NCI-H1048 (cell line): ENCODE results near the gene C19orf25.
"Not testable (repeated sequence)": the region's sequence is repeated elsewhere in the genome, so short reads cannot be mapped to it uniquely, and the experiment has no call there.

Experiments
- DNase-seq: peaks from one replicate; lab custom pipeline; 2025; lab: John Stamatoyannopoulos, UW

Gene C19orf25

DNA sequence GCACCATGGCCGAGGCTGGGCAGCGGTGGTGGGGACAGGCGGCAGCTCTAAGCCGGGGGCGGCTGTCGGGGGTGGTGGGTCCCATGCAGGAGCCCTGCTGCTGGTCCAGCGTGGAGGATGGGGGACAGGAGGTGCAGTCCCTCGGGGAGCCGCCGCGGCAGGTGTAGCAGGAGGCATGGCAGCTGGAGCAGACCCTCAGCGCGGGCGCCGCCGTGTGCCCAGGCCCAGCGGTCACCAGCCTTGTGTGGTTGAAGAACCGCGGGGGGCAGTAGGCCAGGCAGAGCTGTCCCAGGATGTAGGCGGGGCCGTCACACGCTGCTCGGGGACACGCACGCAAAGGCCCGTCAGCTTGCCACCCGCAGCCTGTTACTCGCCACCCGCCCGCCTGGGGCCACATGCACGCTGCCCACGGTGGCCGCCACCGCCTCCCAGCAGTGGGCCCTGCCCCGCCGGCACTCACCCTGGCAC, 2.9 kb upstream of the C19orf25 start:
- DNase-seq, result no peak

DNA sequence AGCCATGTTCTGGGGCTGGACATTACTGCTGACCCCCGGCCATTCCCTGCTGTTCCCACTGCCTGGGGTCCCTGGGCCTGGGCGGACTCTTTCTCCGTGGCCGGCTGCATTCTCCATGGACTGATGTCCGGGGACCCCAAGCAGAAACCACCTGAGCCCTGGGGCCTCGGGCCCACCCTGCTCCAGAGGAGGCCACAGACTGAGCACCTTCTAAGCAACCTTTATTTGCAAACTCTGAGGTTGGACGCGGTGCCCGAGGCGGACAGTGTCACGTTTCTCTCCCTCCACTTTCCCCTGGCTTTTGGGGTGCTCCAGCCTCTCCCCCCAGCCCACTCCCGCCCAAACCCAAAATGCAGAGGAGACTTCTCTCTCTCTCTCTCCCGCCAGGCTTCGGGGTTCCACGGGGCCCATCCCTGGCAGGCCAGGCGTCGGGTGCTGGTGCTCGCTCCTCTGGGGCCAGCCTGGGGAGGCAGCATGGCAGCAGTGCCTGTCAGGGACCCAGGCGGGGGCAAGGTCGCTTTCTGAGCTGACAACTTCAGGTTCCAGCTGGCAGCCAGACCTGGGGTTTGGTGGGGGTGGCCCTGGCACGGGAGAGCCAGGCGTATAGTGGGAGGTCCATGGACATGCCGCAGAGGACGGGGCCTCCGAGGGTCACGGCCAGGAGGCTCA, 2.3 kb upstream of the C19orf25 start:
- no peak for DNase-seq

- DNase-seq, result not testable (repeated sequence)
These were observed 2.0 kb downstream of the C19orf25 start for GRCh38 chr19:1477056-1477455.

DNA sequence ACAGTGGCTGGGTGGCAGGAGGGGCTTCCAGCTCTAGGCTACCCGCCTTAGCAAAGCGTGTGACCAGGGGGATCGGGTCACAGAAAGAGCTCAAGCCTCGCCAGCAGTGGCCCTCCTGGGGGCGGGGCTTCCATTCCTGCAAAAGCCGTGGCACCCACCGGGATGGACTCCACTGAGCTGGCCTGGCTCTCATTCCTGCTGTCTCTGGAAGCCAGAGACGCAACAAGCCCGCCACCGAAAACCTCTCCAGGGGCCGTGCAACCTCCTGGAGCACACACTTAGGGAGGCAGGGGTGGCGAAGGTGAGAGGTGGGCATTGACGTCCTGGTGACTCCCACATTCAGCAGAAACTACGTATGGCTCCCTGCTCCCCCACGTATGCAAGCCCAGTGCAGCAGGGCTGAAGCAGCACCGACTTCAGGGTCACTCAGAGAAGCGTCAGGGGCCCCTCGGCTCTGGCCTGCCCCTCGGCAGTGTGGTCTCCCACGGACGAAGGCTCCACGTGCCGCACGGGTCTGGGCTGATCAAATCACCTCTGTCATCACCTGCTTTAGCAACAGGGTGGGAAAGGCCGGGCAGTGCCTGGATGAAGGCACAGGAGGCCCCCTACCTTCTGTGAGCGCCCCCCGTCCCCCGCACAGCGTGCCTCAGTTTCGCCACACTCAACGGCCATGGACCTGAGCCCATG, 3.1 kb downstream of the C19orf25 start:
- DNase-seq, result no peak

DNA sequence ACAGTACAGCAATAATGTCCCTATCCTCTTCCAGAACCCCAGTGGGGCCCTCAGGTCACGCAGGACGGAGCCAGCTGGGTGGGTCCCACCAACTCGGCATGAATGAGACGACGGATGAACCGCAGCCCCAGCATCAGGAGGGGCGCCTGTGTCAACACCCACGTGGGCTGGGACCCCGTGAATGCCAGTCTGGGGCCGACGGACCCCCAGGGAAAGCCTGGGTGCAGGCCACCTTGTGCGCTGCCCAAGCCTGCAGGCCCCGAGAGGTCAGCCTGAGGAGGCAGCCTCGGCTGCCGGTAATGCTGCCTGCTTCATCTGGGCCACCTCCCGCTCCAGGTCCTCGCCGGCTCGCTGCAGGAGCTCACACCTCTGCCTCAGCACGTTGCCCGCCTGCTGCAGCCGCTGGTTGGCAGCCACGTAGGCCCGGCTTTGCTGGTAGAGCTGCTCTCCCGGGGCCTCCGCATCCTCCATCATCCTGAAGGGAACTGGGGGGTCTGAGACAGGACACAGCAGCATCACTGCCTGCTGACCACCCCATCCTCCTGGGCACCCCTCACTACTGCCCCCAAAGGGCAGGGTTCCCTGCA, 4.2 kb downstream of the C19orf25 start:
- DNase-seq, result no peak

DNA sequence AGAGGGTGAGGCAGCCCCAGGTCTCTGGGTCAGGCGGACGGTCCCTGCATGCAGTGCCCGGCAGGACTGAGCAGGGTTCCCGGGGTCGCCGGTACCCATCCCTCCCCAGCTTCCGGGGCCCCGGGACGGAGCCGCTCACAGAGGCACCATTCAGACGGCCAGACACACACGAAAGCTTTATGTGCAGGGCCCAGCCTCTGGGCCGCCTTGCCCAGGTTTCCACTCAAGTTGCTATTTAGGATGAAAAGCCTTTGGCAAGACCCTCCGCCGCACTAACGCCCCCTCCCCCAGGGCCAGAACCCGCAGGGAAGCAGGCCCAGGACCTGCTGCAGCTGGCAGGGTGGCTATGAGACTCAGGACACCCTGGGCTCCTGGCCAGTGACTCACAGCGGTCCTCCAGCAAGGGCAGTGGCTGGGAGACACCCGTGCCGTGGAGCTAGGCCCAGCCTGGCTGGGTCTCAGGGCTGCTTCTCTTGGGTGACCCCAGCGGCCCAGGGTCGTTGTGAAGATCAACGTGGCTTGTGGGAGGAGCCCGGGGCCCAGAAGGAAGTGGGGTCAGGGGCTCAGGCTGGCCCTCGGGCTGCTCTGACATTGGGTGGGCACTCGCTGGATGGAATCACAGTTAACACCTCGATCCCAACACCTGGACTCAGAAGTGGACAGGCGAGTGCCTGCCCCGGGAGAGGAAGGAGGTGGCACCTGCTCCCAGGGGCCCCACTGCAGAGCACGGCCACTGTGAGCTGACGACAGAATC, 4.8 kb downstream of the C19orf25 start:
- no peak for DNase-seq

GRCh38 chr19:1473085-1473851, 5.7 kb downstream of the C19orf25 start:
- DNase-seq, result no peak

- DNase-seq, result no peak
These were observed 6.6 kb downstream of the C19orf25 start for GRCh38 chr19:1472231-1473084.

DNA sequence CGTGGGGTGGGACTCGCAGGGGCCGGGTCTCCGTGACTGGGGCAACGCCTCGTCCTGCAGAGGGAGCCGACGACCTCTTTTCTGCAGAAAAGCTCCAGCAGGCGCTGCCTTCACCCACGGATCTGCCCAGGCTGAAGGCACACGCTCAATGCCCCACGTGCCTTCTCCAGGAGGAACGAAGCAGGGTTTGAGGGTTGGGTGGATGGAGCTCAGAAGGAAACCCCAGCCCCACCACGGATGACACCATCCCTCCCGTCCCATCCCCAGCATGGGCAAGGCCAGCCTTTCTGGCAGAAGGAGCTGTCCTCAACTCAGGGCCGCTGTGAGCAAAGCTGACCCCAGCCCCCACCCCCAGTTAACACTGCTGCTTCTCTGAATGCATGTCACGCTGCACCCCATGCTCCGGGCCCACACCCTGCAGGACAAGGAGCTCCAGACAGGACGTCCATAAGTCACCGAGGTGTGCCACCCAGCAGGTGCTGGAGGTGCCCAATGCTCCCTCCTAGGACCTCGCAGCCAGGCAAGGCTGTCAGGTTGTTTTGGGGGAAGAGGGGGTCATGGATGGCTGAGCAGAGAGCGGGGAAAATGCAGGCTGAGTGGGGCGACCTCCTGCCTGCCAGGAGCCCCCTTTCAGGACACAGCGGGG, 7.4 kb downstream of the C19orf25 start:
- DNase-seq, result no peak

GRCh38 chr19:1471010-1471514, 8.0 kb downstream of the C19orf25 start:
- no peak for DNase-seq

- no peak for DNase-seq
These were observed 8.6 kb downstream of the C19orf25 start for GRCh38 chr19:1470305-1471009.

DNA sequence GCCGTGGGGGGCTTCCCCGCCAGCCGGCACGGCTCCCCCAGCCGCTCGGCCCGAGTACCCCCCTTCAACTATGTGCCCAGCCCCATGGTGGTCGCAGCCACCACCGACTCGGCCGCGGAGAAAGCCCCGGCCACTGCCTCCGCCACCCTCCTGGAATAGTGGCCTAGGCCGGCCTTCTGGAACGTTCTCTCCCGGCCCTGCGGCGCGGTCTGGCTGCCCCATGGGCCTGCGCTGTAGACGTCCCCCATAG, 9.0 kb downstream of the C19orf25 start:
- DNase-seq, result no peak

GRCh38 chr19:1469255-1470054, 9.6 kb downstream of the C19orf25 start:
- no peak for DNase-seq

GRCh38 chr19:1468821-1469254, 10.2 kb downstream of the C19orf25 start:
- no peak for DNase-seq

GRCh38 chr19:1468274-1468820, 10.7 kb downstream of the C19orf25 start:
- no peak for DNase-seq

DNA sequence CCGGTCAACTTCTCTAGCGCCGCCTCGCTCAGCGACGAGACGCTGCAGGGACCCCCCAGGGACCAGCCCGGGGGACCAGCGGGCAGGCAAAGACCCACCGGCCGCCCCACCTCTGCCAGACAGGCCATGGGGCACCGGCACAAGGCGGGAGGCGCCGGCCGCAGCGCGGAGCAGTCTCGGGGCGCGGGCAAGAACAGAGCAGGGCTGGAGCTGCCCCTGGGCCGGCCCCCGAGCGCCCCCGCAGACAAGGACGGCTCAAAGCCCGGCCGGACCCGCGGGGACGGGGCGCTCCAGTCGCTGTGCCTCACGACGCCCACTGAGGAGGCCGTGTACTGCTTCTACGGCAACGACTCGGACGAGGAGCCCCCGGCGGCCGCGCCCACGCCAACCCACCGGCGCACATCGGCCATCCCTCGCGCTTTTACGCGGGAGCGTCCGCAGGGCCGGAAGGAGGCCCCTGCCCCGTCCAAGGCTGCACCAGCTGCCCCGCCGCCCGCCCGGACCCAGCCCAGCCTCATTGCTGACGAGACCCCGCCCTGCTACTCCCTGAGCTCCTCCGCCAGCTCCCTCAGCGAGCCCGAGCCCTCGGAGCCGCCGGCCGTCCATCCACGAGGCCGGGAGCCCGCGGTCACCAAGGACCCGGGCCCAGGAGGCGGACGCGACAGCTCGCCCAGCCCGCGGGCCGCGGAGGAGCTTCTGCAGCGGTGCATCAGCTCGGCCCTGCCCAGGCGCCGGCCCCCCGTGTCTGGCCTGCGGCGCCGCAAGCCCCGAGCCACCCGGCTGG, 11.3 kb downstream of the C19orf25 start:
- no peak for DNase-seq

GRCh38 chr19:1467215-1467489, 11.9 kb downstream of the C19orf25 start:
- DNase-seq, result no peak
